NCI-H2196 treated with DMSO at 0.1 percent for 48 hours (cell line): ENCODE data around the gene SH3RF3.

Experiments used
- DNase-seq: peaks from one replicate; lab custom pipeline; 2025; ENCODE audit not compliant: unreplicated experiment; lab: John Stamatoyannopoulos, UW

The SH3RF3 gene

DNA sequence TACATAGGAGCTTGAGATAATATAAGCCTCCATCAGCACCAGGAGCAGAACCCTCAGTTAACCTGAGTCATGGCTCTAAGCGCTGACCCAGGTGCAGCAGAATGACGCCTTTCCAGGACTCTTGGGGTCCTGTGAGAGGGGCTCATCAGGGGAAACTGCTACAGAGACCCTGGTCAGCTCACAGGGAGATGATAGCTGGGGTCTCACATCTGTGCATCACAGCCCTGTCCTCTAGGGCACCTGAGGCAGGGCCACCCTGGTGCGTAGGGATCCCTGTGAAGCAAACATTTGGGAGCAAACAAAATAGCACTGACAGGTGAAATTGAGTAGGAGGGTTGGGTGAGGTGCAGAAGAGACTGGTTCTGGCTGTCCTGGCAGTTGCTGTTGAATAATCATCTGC, 219.2 kb downstream of the SH3RF3 start:
- no peak for DNase-seq

DNA sequence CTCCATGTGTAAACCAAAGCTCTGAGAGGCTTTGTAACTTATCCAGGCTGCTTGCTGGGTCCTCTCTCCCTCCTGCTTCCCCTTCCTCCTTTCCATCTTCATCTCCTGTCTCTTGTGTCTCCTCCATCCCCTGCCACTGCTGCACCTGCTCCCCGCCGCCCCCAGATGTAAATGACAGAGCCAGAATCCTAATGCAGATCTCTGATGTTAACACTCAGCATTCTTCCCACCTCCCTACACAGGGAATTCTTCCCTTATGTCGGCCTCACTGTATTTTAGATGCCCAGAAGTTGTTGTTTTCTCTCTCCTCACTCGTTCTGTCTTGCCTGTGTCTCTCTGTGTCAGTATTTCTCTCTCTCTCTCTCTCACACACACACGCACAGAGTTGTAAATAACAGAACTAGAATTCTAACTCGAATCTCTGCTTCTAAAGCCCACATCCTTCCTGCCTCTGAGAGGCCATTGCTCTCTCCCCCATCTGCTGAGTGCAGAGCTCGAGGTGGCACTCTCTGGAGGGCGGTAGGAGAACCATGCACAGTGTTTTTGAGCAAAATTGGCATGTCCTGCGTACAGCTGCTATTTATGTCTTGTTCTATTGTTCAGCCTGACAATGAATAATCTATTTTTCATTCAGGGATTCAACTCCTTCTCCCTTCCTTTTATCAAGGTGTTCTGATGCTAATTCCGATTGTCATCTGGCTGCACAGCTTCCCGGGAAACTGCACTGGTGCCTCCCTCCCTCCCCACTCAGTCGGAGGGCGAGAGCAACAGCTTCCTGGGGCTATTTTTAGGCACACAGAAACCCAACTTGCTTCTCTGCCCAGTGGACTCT, 219.9 kb downstream of the SH3RF3 start:
- no peak for DNase-seq

DNA sequence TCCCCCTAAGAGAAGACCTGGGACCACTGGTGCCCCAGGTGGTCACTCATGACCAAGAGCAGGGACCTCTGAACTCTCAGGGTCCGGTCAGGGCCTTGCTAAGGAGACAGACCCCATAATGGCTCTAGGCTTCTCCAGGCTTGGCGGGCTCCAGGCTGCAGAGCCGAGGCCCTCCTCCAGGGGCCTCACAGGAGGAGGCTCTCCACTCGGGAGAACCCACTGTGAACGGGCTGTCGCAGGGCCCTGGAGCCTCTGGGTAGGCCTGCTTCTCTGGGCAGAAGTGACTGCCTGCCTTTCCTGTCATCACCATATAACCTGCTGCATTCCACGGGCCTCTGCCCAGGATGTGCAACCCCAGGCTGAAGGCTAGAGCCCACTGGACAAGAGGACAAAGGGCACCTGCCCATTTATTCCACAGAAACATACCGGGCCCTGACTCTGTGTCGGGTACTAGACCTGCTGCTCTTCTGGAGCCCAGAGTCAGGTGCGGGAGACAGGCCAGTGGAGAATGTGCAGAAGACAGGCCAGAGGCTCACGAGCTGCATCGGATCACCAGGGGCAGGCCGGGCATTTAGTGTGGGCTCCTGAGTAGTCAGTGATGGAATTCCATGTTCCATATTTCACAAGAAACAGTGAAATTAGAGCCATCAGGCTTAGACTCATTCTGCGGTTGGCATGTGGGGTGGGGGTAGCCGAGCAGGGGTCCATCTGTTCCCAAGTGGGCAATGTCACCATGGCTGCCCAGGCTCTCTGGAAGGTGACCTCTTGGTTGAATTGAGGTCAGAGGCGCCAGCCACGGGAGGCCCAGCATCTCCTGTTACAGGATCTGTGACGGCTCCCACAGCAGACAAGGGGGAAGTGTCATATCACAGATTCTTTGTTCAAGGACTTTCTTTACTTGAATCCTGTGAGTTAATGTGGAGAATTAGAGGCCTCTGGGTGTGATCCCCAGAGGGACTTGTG, 220.8 kb downstream of the SH3RF3 start:
- DNase-seq: no peak

DNA sequence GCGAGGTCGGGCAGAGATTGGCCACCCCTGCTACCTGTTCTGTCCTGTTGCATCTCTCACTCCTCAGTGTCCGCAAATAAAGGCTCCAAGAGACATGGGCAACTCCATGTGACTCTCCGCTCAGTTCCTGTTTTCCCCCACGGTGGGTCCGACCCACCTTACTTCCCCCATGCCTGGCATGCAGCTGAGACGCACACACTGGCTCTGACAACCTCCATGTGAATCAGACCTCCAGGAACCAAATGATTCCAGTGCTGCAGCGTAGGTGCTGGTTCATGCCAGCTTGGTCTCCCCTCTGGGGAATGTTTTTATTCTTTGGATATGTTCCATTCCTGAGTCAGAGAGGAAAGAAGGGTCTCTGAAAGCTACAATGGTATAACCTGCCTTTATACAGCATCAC, 221.5 kb downstream of the SH3RF3 start:
- DNase-seq: no peak

DNA sequence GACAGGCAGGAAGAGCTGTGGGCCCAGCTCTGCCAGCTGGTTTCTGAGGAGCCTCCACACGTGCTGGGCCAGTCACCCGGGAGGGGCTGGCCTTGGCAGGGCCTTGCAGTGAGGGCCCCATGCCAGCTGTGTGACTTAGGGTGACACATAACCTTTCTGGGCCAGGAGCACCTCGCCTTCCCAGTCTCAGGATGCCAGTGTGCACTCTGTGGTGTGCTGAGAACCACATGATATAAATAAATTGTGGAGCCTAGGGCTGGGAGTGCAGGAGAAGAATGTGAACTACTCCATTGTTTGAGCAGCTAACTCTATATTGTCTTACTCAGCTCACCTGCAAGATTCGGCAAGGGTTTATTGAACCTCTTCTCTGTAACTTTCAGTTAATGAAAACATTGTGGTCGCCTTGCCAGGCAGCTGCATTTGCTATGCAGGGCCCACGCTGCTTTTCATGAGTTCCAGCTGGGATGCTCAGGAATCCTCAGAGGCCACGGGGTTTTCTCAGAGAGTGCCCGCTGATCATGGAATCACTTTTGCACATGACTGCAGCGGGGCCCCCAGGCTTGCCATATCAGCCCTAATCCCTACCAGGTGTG, 222.3 kb downstream of the SH3RF3 start:
- DNase-seq: peak; percentile 14

DNA sequence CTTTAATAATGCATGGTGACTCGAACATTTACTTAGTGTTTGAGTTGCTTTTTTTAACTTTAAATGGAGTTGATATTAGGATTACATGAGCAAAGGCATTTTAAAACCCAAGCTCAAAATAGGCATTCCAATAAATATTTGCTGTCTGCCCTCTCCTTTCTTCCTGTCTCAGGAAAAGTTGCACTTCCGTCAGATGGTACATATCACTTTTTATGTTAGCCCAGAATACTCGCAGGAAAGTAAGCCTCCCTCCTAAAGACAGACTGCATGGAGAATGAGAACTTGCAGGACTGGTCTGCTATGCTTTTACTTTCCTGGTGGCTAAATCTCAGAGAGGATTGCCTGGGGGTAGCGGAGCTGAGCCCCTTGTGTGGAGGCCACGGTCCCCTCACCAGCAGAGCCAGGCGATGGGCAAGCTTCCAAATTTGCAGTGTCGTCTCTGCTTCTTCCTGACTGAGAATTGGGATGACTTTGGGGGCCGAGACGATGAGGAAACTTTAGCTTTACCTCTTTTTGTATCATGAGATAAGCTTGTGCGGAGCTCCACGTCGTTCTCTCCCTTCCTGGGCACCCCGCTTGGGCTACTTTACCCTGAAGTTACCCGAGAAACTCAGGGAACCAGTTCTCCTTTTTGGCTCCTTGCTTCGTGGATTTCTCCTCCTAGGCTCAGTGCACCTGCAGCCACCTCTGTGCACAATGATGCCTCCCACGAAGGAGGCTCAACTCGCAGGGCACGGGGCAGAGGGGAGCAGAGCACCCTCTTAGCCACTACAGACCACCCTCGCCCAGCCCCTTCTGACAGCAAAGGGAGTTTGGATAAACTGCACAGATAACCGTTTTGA, 223.3 kb downstream of the SH3RF3 start:
- DNase-seq: no peak

DNA sequence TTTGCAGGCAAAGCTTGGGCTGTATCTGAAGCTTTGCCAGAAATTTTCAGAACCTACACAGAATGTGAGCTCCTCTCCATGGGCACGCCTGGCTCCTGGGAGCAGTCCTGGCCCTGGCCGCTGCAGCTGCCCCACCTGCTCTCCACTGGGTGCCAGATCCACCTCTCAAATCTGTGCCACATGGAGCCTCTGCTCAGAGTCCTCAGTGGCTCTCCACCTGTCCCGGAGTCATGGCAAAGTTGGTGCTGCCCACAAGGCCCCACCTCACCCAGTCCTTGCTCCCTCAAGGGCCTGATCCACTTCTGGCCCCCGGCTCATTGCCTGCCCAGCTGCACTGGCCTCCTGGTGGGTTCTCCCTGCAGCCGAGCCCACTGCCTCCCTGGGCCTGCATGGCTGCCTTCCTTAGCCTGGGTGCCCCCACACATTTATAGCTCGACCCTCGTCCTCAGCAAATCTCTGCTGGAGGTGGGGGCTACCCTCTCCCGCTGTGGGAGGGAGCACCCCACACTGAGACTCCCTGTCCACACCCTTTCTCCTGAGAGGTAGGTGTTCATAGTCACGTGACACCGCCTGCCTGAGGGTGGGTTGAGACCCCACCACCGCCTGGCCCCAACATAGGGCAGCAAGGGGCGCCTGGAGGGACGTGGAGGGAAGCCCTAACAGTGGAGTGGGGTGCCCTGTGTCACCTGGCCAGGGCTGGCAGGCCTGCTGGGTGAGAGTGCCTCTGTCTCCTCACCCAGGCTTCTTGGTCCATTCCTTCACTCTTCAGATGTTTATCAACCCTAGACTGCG, 224.1 kb downstream of the SH3RF3 start:
- no peak for DNase-seq

DNA sequence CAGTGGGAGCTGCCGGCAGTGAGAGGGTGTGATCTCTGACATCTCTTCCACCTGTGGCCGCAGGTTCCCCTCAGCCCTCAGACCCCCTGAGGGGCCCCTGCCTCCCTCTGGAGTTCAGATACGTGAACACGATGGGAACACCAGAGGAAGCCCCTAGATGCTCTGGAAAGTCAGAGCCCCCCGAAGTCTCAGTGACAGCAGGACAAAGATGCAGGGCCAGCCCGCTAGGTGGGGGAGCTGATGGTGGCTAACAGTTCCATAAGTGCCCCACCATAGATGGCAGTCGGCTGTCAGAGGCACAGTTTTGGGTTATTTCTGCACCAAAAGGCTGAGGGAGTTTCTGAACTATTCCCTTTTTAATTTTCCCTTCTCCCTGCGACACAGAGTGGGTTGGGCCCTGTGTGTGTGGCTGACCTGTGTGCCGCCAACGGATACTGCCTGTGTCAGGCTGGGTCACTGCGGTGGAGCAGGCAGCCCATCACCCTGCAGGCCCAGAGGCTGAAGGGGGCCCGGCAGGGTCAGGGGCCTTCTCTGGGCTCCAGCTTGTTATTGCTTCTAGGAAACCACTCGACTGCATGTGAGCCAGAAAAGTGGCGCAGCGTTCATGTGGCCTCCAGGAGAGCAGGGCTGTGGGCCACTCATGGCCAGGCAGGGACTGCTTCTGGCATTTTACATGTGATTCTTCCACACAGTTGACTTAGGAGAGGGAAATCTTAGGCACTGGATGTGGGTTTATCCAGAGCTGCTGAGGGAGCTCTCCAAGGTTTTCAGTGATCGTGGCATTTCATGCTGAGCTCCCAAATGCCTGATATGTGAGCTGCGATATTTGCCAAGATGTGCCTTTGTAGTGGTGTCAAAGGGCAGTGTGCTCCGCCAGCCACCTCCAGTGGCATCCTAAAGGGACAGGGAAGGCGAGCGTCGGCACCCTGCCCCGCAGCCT, 225.1 kb downstream of the SH3RF3 start:
- DNase-seq: no peak

DNA sequence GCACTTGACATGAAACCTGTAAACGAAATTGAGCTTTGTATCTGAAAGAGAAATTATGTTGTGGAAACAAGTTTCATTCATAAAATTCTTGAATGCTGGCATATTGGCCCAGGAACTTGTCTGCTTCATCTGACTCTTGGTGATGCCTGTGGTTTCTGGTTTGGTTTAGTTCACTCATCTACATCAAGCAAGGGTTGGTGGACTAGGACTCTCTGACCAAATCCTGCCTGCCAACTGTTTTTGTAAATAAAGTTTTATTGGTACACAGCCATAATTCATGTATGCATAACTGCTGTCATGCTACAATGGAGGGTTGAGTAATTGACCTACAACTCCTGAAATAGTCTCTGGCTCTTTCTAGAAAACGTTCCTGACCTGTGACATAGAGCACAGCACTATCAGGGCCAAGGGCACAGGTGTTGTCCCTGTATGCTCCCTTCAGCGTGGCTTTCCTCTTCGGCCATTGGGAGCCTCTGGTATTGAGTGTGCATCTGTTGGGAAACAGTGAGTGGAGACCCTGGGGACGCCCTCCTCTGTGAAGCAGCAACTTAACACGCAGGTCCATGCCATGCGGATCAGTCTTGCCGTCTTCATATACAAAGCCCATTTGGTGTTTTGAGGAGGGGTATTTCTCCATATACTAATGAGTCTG, 226.3 kb downstream of the SH3RF3 start:
- DNase-seq: no peak

DNA sequence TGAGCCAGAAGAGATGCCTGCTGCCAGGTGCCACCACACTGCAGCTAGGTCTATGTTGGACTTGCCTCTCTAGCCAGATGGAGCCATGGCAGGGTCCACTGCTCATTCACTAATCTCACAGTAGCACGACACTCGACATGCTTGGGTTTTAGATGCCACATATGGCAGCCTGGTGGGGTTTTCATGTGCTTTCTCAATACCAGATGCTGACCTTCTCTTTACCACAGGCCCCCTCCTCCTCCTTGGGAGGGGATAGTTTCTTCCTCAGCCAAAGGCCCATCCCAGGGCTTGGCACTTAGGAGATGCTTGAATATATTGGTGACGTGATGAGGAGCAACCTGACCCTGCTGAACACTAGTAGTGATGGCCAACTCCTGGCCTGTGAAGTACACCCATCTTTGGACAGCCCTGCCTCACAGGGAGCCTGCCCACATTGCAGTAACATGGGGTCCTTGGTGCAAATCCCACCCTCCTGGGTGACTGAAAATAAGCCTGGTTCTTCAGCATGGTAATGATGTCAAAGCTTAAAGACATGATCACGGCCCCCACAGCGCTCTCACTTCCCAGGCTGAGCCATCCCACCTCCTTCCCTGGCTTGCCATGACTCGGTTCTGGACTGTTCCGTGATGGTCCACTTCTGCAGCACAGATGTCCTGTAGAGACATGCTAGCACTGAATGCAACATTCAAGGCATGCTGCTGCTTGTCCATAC, 227.5 kb downstream of the SH3RF3 start:
- no peak for DNase-seq

DNA sequence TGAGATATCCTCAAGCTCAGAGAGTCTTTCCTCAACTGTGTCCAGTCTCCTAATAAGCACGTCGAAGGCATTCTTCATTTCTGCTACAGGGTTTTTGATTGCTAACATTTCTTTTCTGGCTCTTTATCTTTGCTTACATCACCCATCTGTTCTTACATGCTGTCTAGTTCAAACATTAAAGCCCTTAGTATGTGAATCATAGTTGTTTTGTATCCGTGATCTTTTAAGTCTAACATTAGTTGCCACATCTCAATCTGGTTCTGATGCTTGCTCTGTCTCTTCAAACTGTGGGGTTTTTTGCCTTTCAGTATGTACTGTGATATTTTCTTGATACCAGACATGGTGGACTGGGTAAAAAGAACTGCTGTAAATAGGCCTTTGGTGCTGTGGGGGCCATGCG, 235.2 kb downstream of the SH3RF3 start:
- DNase-seq: no peak

DNA sequence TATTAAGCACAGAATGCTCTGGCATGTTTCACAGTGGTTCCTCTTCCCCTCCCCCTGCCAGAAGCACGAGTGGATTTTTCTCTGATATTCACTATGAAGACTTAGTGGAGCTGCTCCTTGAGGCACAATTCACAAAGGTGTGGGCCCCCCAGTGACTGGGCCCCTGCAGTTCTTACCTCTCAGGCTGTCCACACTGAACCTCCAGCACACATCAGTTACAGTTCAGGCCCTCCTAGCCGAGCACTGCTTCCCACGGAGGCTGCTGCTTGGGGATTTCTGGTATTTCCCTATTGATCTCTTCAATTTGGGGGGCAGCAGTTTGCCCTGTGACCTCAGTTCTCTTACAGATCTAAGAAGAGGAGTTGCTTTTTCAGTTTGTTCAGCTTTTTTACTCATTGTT, 236.1 kb downstream of the SH3RF3 start:
- DNase-seq: no peak

DNA sequence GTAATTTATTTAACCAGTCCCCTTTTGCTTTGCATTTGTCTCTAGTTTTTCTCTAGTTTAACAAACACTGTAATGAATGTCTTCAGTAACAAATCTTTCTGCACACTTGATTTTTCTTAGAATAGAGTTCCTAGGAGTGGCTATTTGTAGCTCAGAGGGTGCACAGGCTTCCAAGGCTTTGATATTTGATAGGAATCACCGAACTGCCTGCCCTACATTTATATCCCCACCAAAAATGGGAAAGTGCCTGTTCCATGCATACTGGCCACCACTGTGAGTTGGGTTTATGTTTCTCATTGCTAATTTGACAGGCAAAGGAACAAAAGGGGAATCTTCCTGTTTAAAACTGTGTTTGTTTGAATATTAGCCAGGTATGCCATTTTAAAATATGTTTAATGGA, 238.7 kb downstream of the SH3RF3 start:
- DNase-seq: no peak

DNA sequence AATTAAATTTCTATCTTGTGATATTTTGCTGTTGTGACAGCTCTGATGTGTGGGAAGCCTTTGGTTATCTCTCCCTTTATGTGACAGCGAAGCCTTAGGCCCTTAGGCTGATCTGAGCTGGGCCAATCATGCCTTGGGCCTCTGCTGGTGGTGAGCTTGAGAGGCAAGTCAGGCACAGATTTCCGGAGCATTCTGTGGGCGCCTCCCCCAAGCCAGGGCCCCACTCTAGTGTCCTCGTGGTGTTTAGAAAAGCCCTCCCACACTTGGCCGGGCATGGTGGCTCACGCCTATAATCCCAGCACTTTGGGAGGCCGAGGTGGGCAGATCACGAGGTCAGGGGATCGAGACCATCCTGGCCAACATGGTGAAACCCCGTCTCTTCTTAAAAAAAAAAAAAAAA, 239.8 kb downstream of the SH3RF3 start:
- no peak for DNase-seq

DNA sequence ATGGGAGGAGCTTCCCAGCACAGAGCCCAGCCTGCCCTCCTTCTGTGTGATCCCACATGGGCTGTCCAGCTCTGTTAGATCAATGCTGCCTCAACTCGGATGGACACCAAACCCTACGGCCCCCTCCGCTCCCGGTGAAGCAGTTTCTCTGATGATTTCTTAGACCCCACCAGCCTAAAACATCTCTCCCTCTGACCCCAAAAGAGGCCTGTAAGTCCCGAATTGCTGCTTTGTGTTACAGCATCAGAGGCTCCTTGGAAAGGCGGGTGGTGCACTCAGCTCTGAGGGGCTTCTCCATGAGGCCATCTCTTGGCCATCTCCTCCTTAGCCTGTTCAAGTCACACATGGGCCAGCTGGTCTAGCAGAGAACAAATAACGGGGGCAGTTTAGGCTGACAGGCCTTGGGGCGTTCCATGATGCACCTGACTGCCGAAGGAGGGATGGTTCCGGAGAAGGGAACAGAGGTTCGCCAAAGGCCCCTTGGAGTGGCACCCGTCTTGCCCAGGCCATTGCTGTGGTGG, 240.7 kb downstream of the SH3RF3 start:
- DNase-seq: no peak

DNA sequence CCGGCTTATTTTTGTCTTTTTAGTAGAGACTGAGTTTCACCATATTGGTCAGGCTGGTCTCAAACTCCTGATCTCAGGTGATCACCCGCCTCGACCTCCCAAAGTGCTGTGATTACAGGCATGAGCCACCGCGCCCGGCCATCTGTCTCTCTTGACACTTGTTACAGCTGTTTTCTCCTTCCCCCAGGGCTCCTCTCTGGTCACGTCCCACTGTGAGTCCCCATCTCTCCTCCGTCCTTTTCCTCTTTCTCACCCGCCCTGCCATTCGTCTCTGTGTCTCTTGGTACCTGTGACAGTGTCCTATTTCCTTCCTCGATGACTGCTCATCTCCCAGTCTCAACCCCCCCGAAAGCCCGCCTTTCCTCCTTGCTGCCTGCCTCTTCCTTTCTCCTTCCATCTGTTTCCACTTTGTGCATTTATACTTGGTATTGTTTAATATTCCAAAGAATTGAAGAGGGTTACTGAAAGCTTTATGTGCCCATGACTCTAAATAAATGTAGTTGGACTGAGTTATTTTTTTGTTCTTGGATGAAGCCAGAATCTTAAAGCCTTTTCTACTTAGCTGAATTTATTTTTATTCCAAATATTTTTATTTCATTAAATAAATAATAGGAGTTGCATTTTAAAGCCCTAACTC, 241.5 kb downstream of the SH3RF3 start:
- no peak for DNase-seq
